ENCODE data around the gene C1QL2.

C1QL2 gene

DNA sequence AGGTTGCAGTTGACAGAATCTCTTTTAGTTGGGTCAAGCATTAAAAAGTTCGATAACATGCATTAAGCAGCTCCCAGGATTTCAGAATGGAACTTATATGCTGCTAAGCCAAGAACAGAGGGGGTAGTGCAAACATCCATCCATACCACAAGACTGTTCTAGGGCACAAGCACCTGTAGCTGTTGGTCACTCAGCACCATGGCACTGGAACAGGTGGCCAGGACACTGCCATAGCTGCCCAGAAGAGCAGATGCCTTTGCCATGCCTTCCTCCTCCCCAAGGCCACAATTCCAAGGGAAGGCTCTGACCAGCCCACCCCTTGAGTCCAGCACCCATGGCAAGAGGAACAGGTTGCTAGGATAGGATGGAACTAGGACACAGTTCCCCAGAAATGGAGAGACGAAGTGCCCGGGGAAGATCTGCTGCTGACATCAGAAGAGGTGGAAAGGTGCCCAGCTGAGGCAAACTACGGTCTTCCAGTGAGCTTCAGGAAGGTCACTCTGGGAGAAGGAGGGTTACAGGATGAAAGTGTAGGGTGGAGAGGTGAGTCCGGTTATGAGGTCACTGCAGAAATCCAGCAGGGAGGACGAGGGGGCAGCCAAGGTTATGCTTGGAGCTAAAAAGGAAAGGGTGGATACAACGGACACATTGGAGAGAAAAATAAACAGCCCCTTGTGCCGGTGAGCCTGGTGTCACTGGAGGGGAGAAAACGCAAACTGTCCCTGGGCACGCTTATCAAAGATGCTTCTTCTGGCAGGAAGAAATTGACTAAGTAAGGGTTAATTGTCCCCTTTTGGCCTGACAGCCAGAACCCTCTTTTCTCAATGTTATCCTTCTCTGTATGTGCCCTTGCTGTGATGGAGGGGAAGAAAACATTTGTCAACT lies 41.9 kb downstream of the C1QL2 start:
- no peak for FAIRE-seq
- DNase-seq (ENCODE audit: insufficient read length, low spot score): no peak
- TF ChIP-seq SPI1 (IDR thresholded peaks at IDR 0.05; ENCODE audit: low read depth, low read length) (no peak), PAX5 (IDR thresholded peaks at IDR 0.05; ENCODE audit: insufficient read depth, low read length, severe bottlenecking) (no peak), POU2F2 (IDR thresholded peaks at IDR 0.05; ENCODE audit: low read depth, low read length) (no peak), TAF1 (IDR thresholded peaks at IDR 0.05; ENCODE audit: low read depth, low read length) (no peak), POLR2AphosphoS5 (IDR thresholded peaks at IDR 0.05; ENCODE audit: low read depth, low read length) (no peak), POLR2A (IDR thresholded peaks at IDR 0.05; ENCODE audit: low read depth, low read length) (no peak)

- FAIRE-seq (no peak), DNase-seq (ENCODE audit: insufficient read length, low spot score) (no peak)
- TF ChIP-seq POLR2AphosphoS5 (IDR thresholded peaks at IDR 0.05; ENCODE audit: low read depth, low read length): no peak
Observed at GRCh38 chr2:119114266-119114665, 44.3 kb downstream of the C1QL2 start.

GRCh38 chr2:119113489-119113770 lies 45.1 kb downstream of the C1QL2 start:
- TF ChIP-seq POLR2AphosphoS5 (IDR thresholded peaks at IDR 0.05; ENCODE audit: low read depth, low read length): no peak
- no peak for TF ChIP-seq POU2F2 (IDR thresholded peaks at IDR 0.05; ENCODE audit: low read depth, low read length)
- TF ChIP-seq POLR2A (IDR thresholded peaks at IDR 0.05; ENCODE audit: low read depth, low read length): no peak
- TF ChIP-seq TAF1 (IDR thresholded peaks at IDR 0.05; ENCODE audit: low read depth, low read length): no peak
- no peak for TF ChIP-seq SPI1 (IDR thresholded peaks at IDR 0.05; ENCODE audit: low read depth, low read length)
- TF ChIP-seq PAX5 (IDR thresholded peaks at IDR 0.05; ENCODE audit: insufficient read depth, low read length, severe bottlenecking): no peak
- DNase-seq (ENCODE audit: insufficient read length, low spot score): no peak
- no peak for FAIRE-seq

- FAIRE-seq: no peak
- no peak for TF ChIP-seq SPI1 (IDR thresholded peaks at IDR 0.05; ENCODE audit: low read depth, low read length)
- TF ChIP-seq POLR2A (IDR thresholded peaks at IDR 0.05; ENCODE audit: low read depth, low read length): no peak
- no peak for TF ChIP-seq PAX5 (IDR thresholded peaks at IDR 0.05; ENCODE audit: insufficient read depth, low read length, severe bottlenecking)
- TF ChIP-seq POLR2AphosphoS5 (IDR thresholded peaks at IDR 0.05; ENCODE audit: low read depth, low read length): no peak
- no peak for TF ChIP-seq TAF1 (IDR thresholded peaks at IDR 0.05; ENCODE audit: low read depth, low read length)
- no peak for TF ChIP-seq POU2F2 (IDR thresholded peaks at IDR 0.05; ENCODE audit: low read depth, low read length)
- DNase-seq (ENCODE audit: insufficient read length, low spot score): no peak
Observed at GRCh38 chr2:119112770-119113488, 45.6 kb downstream of the C1QL2 start.

GRCh38 chr2:119112230-119112629 lies 46.3 kb downstream of the C1QL2 start:
- no peak for TF ChIP-seq SPI1 (IDR thresholded peaks at IDR 0.05; ENCODE audit: low read depth, low read length)
- TF ChIP-seq POU2F2 (IDR thresholded peaks at IDR 0.05; ENCODE audit: low read depth, low read length): no peak
- TF ChIP-seq POLR2AphosphoS5 (IDR thresholded peaks at IDR 0.05; ENCODE audit: low read depth, low read length): no peak
- TF ChIP-seq TAF1 (IDR thresholded peaks at IDR 0.05; ENCODE audit: low read depth, low read length): no peak
- DNase-seq (ENCODE audit: insufficient read length, low spot score): no peak
- no peak for FAIRE-seq

- DNase-seq (ENCODE audit: insufficient read length, low spot score): no peak
- no peak for FAIRE-seq
- TF ChIP-seq POLR2A (IDR thresholded peaks at IDR 0.05; ENCODE audit: low read depth, low read length) (no peak), SPI1 (IDR thresholded peaks at IDR 0.05; ENCODE audit: low read depth, low read length) (no peak), POU2F2 (IDR thresholded peaks at IDR 0.05; ENCODE audit: low read depth, low read length) (no peak), PAX5 (IDR thresholded peaks at IDR 0.05; ENCODE audit: insufficient read depth, low read length, severe bottlenecking) (no peak), TAF1 (IDR thresholded peaks at IDR 0.05; ENCODE audit: low read depth, low read length) (no peak), POLR2AphosphoS5 (IDR thresholded peaks at IDR 0.05; ENCODE audit: low read depth, low read length) (no peak)
Observed at GRCh38 chr2:119111115-119111975, 47.2 kb downstream of the C1QL2 start.

GRCh38 chr2:119109866-119110265 lies 48.7 kb downstream of the C1QL2 start:
- FAIRE-seq (no peak), DNase-seq (ENCODE audit: insufficient read length, low spot score) (no peak)
- TF ChIP-seq TAF1 (IDR thresholded peaks at IDR 0.05; ENCODE audit: low read depth, low read length) (no peak), POLR2A (IDR thresholded peaks at IDR 0.05; ENCODE audit: low read depth, low read length) (no peak), SPI1 (IDR thresholded peaks at IDR 0.05; ENCODE audit: low read depth, low read length) (no peak), PAX5 (IDR thresholded peaks at IDR 0.05; ENCODE audit: insufficient read depth, low read length, severe bottlenecking) (no peak), POLR2AphosphoS5 (IDR thresholded peaks at IDR 0.05; ENCODE audit: low read depth, low read length) (no peak), POU2F2 (IDR thresholded peaks at IDR 0.05; ENCODE audit: low read depth, low read length) (no peak)

- DNase-seq (ENCODE audit: insufficient read length, low spot score): no peak
- no peak for FAIRE-seq
Observed at GRCh38 chr2:119108186-119108585, 50.4 kb downstream of the C1QL2 start.

GRCh38 chr2:119106301-119106897 lies 52.2 kb downstream of the C1QL2 start:
- TF ChIP-seq POU2F2 (IDR thresholded peaks at IDR 0.05; ENCODE audit: low read depth, low read length) (no peak), TAF1 (IDR thresholded peaks at IDR 0.05; ENCODE audit: low read depth, low read length) (no peak)
- FAIRE-seq: no peak
- DNase-seq (ENCODE audit: insufficient read length, low spot score): no peak

More at GRCh38 chr2:119108186-119108585, 50.4 kb downstream of the C1QL2 start:
- TF ChIP-seq POU2F2 (IDR thresholded peaks at IDR 0.05; ENCODE audit: low read depth, low read length) (no peak), POLR2AphosphoS5 (IDR thresholded peaks at IDR 0.05; ENCODE audit: low read depth, low read length) (no peak), PAX5 (IDR thresholded peaks at IDR 0.05; ENCODE audit: insufficient read depth, low read length, severe bottlenecking) (no peak), POLR2A (IDR thresholded peaks at IDR 0.05; ENCODE audit: low read depth, low read length) (no peak), TAF1 (IDR thresholded peaks at IDR 0.05; ENCODE audit: low read depth, low read length) (no peak), SPI1 (IDR thresholded peaks at IDR 0.05; ENCODE audit: low read depth, low read length) (no peak)

Measured in GM12891 (cell line).